ENCODE results near the gene RNF126.
"Not testable (repeated sequence)": the region's sequence is repeated elsewhere in the genome, so short reads cannot be mapped to it uniquely, and the experiment has no call there.

The RNF126 gene
- total RNA-seq = 64.5 to 92.8 (median 70.5) reads per million in 4 donors

DNA sequence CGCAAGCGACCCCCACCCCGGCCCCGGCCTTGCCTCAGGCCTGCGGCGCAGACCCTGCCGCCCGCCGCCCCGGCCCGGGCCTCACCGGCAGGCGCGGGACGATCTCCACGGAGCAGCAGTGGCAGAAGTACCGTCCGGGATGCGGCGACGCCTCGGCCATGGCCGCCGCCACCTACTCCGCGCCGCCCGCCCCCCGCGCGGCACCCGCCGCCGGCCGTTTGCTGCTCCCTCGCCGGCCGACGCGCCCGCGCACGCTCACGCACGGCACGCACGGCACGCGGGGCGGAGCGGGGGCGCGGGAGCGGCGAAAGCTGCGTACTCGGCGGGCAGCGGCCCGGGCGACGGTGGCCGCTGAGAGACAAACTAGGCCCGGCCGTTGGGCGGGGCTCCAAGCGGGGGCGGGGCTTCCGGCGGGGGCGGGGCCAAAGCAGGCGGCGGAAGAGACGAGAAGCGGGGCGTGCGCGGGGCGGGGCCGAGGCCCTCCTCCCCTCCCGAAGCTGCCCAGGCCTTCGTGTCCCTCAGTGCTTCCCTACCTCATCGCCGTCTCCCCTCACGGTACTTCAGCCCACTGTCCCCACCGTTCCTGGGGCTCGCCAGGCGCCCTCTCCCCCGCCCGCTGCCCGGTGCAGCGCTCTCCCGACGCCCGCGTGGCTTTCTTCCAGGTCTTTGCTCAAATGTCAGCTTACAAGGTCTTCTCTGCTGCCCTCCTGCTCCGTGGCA, at the start of gene RNF126:
RNF126 (minus strand) TSS at position 253 of the 720 bp plus-strand sequence; CDS start at position 160, 93 bp downstream.
- DNase-seq = peak; percentile 85 to 92 (median 92)

DNA sequence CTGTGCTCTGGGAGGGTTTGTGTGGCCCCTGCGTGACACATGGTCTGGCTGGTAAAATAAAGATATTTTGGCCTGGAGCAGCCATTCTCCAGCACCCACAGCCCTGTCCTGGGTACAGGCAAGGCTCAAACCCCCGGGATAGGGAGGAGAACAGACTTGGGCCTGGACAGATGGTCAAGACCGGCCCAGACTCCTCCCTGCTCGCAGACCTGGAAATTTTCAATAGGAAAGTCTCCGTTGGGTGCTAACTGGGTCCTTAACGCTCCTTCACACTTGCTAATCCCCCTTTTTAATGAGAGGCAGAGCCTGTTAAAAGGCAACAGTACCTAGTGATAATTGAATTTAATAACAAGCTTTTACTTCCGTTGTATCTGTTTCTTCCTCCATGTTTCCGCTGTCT, 48.2 kb upstream of the RNF126 start:
- DNase-seq = no peak

- no peak for DNase-seq
Measured at GRCh38 chr19:710767-711166, 47.8 kb upstream of the RNF126 start.

GRCh38 chr19:709965-710571, 47.1 kb upstream of the RNF126 start:
- DNase-seq = no peak

DNA sequence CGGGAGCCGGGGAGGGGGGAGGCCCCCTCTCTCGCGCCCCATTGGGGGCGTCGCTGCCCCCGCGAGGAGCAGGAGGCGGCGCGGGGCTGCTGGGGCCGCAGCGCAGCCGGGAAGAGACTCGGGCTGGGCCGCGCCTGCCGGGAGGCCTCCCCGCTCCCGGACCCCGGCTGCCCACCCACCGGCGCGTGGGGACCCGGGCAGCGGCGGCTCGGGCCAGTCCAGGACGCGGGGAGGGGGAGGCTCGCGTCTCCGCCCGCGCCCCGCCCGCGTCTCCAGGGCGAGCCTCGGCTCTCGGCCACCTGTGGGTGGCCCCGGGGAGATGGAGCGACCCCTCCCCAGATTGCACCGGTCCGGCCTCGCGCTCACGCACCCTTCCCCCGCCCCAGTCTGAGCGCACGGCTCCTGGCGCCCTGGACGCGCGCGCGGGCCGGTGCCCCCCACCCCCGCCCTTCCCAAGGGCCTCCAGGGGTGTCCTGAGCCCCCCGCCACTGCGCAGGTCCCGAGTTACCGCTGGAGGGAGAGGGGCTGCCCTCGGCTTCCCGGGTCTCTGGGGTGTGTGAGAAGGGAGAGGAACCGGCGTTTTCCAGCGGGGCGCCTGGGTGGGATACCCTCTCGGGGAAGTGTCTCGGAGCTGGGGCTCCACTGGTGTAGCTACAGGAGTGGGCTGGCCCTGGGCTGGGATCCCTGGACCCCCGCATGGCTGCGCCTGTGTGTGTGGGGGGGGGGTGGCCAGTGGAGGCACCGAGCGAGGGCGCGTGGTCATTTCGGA, 46.4 kb upstream of the RNF126 start:
- no peak for DNase-seq

- DNase-seq = no peak
Measured at GRCh38 chr19:708154-709143, 45.4 kb upstream of the RNF126 start, which contains the start of gene PALM. Gene PALM (plus strand): TSS chr19:708935. CDS start chr19:709147, 212 bp downstream.

DNA sequence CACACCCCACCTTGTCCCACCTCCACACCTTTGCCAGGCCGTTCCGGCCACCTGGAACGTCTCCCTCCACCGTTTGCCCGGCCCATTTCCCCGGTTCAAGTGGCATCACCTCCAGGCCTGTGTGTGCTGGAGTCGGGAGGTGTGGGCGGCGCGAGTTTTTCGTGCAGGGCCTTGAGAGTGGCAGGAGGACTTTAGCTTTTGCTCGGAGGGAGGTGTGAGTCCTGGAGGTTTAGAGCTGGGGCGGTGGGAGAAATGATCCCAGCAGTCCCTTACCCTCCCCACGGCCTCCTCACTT, 41.4 kb upstream of the RNF126 start:
- DNase-seq = no peak

DNA sequence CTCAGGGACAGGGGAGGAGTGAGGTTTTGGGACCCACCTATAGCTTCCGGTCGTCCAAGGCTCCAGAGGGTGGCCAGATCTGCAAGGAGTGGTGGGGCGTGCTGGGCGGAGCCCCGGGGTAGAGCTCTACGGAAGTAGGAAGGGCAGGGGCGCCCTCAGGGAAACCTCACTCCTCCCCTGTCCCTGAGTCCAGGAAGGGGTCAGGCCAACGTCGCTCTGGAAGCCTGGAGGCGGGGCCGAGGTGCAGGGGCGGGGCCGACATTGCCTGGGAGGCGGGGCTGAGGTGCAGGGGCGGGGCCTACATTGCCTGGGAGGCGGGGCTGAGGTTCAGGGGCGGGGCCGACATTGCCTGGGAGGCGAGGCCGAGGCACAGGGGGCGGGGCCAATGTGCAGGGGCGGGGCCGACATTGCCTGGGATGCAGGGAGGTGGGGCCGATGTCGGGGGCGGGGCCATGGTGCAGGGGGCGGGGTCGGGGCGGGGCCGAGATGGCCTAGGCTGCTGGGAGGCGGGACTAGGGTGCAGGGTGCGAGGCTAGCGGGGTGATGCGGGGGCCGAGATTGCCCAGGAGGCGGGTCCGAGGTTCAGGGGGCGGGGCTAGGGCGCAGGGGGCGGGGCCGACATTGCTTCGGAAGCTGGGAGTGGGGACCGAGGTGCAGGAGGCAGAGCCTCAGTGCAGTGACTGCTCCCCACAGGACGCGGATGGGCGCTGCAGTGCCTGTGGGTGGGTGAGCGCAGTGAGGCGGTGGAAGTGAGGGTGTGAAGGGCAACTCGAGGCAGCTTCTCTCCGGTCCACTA, 40.8 kb upstream of the RNF126 start:
- DNase-seq = peak; percentile 40 to 70 (median 62)

- DNase-seq = no peak
Measured at GRCh38 chr19:703329-703650, 40.3 kb upstream of the RNF126 start.

DNA sequence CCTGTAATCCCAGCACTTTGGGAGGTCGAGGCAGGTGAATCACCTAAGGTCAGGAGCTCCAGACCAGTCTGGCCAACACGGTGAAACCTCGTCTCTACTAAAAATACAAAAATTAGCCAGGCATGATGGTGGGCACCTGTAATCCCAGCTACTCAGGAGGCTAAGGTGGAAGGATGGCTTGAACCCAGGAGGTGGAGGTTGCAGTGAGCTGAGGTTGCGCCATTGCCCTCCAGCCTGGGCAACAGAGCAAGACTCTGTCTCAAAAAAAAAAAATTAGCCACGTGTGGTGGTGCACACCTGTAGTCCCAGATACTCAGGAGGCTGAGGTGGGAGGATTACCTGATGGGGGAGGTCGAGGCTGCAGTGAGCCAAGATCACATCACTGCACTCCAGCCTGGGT, 39.8 kb upstream of the RNF126 start:
- not testable (repeated sequence) for DNase-seq

GRCh38 chr19:699885-700284, 36.9 kb upstream of the RNF126 start:
- DNase-seq = not testable (repeated sequence)

GRCh38 chr19:698529-698928, 35.5 kb upstream of the RNF126 start:
- DNase-seq = not testable (repeated sequence)

DNA sequence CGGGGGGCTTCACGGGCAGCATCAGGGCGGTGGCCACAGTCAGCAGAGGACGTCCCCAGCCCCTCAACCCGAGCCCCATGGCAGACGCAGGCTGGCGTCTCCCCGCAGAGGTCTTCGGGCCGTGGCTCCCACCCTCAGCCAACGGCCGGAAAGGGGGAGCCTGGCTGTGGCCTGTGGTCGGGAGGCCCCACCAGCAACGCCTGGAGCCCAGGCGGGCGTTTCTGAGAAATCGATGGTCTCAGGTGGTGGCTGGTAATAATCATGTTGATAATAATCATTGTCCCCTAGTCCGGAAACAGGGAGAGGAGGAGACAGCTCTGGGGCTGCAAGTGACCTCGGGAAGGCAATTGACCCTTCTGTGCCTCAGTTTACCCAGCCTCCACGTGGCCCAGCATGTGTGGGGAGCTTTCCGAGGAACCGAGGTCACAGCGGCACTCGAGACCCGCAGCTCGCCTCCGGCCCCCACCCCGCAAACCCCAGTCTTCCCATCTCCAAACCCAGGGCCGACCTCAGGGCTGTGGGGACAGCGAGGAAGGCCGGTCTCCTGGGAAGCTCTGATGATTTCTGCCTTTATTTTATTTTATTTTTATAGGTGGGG, 32.4 kb upstream of the RNF126 start, which contains the start of gene PRSS57:
PRSS57 (minus strand) TSS at position 101 of the 598 bp plus-strand sequence; CDS start at position 79, 22 bp downstream.
- DNase-seq = no peak

- DNase-seq = no peak
Measured at GRCh38 chr19:694481-695351, 31.7 kb upstream of the RNF126 start.

DNA sequence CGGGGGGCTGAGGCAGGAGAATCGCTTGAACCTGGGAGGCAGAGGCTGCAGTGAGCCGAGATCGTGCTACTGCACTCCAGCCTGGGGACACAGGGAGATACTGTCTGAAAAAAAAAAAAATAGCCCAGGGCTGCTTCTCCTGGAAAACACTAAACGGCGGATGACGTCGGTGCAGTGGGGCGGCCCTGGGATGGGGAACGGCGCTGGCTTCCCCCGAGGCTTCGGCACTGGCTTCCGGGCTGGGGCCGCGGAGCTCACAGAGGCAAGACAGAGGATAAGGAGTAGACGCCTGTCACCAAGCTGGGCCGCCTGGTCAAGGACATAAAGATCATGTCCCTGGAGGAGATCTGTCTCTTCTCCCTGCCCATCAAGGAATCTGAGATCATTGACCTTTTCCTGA, 27.2 kb upstream of the RNF126 start:
- DNase-seq = no peak

DNA sequence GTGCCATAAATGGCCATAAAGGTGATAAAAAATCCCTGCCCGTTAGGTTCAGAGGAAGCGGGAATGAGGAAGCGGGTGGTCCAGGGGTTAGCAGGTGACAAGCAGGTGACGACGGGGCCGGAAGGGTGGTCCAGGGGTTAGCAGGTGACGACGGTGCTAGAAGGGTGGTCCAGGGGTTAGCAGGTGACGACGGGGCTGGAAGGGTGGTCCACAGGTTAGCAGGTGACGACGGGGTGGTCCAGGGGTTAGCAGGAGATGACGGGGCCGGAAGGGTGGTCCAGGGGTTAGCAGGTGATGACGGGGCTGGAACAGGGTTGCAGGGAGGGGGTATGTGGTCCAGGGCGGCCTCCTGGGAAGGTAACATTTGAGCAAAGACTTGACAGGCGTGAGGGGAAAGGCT, 26.0 kb upstream of the RNF126 start:
- DNase-seq = no peak

DNA sequence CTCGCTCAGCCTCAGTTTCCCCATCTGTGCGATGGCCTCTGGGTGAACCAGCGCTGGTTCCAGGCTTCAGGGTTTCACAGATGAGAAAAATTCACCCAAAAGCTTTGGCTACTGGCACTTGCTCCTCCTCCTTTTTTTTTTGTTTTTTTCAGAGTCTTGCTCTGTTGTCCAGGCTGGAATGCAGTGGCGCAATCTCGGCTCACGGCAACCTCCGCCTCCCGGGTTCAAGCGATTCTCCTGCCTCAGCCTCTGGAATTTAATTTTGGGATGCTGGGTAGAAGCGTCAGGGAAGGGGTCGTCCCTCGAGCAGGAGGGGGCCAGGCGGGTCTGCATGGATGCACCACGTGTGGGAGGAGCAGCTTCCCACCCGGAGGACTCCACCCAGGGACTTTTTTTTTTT, 25.2 kb upstream of the RNF126 start:
- DNase-seq = no peak

DNA sequence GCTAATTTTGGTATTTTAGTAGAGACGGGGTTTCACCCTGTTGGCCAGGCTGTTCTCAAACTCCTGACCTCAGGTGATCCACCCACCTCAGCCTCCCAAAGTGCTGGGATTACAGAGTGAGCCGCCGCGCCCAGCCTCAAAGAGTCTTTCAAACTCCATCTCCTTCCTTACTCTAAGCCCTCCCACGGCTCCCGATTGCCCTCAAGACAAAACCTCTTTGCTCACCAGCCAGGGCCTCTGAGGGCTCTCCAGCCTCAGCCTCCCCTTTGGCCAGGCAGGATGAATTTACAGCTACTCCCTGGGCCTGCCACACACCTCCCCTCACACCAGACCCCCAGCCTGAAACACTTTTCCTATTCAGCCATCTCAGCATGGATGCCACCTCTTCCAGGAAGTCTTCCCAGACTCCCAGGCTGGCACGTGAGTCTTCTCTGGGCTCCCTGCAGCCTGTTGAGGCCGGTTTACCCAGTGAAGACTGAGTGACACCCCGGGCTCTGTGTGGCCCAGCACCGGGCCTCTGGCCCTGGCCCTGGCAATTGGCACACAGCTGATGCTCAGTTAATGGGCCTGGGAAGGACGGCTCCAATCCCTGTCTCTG, 24.7 kb upstream of the RNF126 start:
- no peak for DNase-seq

- no peak for DNase-seq
Measured at GRCh38 chr19:686589-687297, 23.7 kb upstream of the RNF126 start.

Data from T-helper 1 cell (primary cell).